HL-60/S4 (cell line): ENCODE results near the gene PSMD2.

Experiments used
- in situ Hi-C: fragments of 300-500 bp; cut with MboI; formaldehyde crosslinking; loops from 2 replicates; pipeline ENCODE4 v1.14.3; 2022; ENCODE audit warnings: low sequenced_read_pairs

PSMD2 gene

DNA sequence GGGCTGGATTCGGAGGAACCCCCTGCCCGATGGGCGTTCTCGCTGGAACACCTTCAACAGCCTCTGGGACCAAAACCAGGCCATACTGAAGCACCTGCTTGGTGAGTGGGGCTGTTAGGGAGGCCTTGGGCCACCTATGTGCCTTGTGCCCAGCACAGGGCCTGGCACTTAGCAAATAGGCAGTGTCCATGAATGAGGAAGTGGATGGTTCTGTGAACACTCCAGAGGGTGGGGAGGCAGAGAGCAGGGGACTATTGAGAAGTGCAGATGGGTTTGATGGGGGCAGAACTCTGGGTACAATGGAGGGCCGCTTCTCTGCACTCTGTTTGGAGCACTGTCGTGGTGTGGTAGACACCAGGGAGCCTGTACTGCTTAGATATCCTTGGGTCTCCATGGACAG lies 21.7 kb upstream of the PSMD2 start:
- in situ Hi-C loops, result loop anchor here (25.0 kb wide), 1 partner anchor 815 kb away; no protein-coding TSS in a partner anchor

DNA sequence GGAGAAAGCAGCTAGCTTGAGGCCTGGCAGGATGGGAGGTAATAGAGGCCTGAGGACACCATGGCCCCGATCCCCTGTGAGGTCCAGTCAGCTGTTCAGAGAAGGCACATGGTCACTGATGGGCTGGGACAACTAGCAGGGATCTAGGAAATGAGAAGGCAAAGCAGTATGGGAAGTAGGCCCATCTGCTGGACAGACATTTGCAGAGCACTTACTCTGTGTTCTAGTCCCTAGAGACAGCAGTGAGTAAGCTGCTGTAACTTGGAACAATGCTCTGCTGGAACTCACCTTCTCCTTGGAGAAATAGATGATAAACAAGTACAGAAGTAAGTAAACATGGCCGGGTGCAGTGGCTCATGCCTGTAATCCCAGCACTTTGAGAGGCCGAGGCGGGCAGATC lies 16.1 kb upstream of the PSMD2 start:
- in situ Hi-C loops, result loop anchor here (10.0 to 25.0 kb wide), 2 partner anchors 388 to 821 kb away; no protein-coding TSS in a partner anchor

DNA sequence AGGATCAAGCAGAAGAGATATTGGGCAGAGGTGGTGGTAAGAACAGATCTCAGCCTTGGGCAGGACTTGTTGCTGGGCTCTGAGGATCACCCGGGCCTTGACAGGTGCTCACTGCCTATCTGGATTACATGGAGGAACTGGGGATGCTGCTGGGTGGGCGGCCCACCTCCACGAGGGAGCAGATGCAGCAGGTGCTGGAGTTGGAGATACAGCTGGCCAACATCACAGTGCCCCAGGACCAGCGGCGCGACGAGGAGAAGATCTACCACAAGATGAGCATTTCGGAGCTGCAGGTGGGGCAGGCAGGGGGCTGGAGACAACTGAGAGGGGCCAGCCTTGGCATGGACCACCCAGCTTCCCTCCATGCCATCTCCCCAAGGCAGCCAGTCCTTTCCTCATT lies 15.4 kb upstream of the PSMD2 start:
- in situ Hi-C loops, result loop anchor here (10.0 to 25.0 kb wide), 2 partner anchors 389 to 821 kb away; no protein-coding TSS in a partner anchor

DNA sequence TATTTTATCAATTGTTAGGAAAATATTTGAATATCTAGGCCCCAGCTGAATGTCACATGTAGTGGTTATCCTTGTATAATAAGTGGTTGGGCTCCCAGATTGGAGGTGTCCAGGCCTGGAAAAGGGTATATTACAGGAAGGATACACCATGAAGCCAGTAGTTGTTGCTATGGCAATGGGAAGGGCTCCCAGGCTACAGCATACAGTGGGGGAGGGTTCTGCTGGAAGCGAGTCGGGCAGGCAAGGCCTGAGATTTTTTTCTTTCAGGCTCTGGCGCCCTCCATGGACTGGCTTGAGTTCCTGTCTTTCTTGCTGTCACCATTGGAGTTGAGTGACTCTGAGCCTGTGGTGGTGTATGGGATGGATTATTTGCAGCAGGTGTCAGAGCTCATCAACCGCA lies 14.3 kb upstream of the PSMD2 start:
- in situ Hi-C loops, result loop anchor here (10.0 to 25.0 kb wide), 2 partner anchors 390 to 822 kb away; no protein-coding TSS in a partner anchor

DNA sequence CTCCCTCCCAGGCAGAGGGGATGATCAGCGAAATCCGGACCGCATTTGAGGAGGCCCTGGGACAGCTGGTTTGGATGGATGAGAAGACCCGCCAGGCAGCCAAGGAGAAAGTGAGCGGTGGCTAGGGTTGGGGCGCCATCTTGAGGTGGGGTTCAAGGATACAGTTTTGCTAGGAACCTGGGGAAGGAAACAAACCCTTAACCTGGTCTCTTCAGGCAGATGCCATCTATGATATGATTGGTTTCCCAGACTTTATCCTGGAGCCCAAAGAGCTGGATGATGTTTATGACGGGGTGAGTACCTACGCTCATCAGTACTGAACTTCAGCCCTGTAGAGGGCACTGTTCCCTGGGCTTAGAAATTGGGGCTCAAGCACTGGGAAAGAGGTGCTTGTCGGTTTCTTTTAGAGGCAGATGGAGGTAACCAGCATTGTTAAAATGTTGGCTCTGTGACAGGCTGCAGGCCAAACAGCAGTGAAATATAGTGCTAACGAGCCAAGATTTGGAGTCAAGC lies 9.6 kb upstream of the PSMD2 start:
- in situ Hi-C loops, result loop anchor here (10.0 to 25.0 kb wide), 2 partner anchors 395 to 827 kb away; no protein-coding TSS in a partner anchor

DNA sequence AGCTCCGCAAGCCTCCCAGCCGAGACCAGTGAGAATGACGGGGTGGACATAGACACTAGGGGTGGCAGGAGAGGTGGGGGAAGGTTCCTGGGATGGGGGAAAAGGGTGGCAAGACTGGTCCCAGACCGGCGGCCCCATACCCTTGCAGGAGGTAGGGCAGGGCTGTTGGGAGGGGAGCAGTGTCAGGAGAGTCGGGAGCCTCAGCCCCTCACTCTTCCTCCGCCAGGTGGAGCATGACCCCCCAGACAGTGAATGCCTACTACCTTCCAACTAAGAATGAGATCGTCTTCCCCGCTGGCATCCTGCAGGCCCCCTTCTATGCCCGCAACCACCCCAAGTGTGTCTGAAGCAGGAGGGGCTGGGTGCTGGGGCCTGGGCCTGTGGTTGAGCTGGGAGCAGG lies 8.7 kb upstream of the PSMD2 start:
- in situ Hi-C loops, result loop anchor here (25.0 kb wide), 1 partner anchor 828 kb away; no protein-coding TSS in a partner anchor

DNA sequence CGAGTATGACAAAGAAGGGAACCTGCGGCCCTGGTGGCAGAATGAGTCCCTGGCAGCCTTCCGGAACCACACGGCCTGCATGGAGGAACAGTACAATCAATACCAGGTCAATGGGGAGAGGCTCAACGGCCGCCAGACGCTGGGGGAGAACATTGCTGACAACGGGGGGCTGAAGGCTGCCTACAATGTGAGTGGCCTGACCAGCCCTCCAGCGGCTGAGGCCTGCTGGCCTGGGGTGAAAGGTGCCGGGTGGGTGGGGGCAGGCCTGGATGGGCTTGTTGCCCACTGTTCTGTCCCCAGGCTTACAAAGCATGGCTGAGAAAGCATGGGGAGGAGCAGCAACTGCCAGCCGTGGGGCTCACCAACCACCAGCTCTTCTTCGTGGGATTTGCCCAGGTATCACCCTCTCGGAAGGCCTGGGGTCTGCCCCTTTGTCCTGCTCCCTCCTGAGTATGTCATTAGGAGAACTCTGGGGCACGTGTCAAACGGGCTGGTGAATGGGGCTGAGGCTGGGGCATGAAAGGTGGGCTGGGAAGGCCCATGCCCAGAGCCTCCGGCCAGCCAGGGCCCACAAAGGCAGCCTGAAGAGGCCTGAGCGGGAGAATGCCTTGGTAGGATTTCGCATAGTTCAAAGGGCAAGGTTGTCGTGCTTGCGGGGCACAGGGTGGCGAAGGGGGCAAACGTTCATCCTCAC lies 7.8 kb upstream of the PSMD2 start:
- in situ Hi-C loops, result loop anchor here (25.0 kb wide), 1 partner anchor 829 kb away; no protein-coding TSS in a partner anchor

DNA sequence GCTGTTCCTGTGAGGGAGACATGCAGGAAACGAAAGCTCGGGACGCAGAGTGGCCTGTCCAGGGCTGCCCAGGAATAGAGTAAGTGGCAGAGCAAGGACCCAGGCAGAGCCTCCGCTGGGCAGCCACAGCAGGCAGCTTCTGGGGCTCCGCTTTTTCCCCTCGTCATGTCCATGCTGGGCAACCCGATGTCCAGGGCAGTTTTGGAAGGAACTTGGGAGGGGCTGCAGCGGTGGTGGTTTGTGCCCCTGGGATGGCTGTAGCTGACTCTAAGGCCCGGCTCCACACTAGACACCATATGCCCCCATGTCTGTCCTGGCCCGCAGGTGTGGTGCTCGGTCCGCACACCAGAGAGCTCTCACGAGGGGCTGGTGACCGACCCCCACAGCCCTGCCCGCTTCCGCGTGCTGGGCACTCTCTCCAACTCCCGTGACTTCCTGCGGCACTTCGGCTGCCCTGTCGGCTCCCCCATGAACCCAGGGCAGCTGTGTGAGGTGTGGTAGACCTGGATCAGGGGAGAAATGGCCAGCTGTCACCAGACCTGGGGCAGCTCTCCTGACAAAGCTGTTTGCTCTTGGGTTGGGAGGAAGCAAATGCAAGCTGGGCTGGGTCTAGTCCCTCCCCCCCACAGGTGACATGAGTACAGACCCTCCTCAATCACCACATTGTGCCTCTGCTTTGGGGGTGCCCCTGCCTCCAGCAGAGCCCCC lies 7.1 kb upstream of the PSMD2 start:
- in situ Hi-C loops, result loop anchor here (25.0 kb wide), 1 partner anchor 830 kb away; no protein-coding TSS in a partner anchor

DNA sequence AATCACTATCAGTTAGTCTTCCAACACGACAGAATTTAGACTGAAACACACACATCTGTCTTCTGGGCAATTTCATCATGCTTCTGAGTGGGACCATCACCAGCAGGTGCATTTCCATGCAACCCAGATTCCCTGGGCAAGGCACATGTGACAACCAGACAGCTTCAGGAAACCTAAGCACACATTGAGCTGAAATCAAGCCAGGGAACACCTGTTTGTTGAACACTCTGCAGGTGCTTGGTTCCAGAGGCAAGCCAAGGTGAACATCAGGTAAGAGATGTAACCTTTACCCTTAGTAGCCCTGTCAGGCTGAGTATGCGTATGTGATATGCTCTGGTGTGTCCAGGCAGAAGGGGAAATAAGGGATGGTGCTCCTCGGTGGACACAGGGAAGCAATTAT lies 3.3 kb upstream of the PSMD2 start:
- in situ Hi-C loops, result loop anchor here (25.0 kb wide), 1 partner anchor 833 kb away; no protein-coding TSS in a partner anchor

DNA sequence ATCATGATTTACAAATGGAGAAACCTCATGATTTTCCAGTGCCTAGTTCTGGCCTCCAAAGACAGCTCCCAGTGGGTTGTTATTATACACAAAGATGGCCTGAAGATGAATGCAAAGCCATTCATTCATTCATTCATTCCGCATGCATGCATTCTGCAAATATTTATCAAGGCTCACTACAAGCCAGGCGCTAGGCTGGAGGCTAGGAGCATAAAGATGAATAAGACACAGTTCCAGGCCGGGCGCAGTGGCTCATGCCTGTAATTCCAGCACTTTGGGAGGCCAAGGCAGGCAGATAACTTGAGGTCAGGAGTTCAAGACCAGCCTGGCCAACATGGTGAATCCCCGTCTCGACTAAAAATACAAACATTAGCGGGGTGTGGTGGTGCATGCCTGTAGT lies 2.4 kb upstream of the PSMD2 start:
- in situ Hi-C loops, result loop anchor here (25.0 kb wide), 1 partner anchor 834 kb away; no protein-coding TSS in a partner anchor

DNA sequence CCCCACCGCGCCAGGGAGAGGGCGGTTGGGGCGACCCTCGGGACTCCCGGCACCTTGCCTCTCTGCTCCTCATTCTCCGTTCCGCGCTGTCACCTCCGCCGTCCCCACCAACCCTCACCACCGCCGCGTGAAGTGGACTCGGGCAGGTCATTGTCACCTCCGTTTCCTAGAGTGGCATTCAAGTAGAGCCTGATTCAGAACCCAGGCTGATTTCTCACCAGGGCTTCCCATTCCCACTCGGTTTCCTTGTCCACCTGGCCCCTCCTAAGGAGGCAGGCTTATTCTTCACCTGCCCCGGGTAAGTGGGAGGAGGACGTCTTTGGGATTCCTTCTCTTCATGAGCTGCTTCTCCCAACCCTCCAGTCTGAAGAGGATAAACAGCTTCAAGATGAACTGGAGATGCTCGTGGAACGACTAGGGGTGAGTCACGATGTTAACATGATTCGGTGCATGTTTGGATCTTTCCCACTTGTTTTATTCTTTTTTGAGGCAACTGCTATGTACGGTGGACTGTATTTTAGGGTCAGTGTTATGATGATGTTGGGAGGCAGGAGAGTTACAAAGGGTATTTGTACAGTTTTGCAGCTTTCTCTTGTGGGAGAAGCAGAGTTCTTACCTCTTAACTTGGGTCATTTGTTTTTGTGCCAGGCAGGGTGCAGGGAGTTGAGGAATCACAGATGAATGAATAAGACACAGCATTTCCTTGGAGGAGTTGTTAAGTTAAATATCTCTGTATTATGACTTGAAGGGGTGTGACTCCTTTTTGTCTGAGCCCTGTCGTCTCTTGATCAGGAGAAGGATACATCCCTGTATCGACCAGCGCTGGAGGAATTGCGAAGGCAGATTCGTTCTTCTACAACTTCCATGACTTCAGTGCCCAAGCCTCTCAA lies 692 bp downstream of the PSMD2 start:
- in situ Hi-C loops, result loop anchor here (25.0 kb wide), 1 partner anchor 837 kb away; no protein-coding TSS in a partner anchor

DNA sequence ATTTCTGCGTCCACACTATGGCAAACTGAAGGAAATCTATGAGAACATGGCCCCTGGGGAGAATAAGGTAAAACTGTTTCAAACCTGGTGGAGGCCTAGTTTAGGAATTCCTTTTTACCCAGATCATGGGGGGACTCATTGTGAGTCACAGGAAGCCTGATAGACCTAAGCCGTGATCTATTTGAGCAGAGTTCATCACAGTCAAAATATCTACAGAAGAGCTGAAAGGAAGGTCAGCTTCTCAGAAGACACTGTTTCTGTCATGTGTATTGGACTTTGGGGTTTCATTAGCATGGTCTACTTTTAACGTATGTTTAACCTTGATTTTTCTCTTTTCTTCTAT lies 1.3 kb downstream of the PSMD2 start:
- in situ Hi-C loops, result no loop called here

DNA sequence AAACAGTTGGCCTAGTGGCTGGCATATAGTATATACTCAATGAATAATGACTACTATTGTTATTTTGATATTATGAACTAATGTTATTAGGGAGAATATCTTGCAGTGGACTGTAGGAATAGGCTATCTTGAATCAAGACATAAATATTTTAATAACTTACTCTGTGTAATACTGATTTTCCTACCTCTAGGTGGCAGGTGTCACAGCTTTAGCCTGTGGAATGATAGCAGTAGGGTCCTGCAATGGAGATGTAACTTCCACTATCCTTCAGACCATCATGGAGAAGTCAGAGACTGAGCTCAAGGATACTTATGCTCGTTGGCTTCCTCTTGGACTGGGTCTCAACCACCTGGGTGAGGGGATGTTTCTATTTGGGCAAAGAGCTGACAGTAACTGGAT lies 6.5 kb downstream of the PSMD2 start:
- in situ Hi-C loops, result no loop called here

DNA sequence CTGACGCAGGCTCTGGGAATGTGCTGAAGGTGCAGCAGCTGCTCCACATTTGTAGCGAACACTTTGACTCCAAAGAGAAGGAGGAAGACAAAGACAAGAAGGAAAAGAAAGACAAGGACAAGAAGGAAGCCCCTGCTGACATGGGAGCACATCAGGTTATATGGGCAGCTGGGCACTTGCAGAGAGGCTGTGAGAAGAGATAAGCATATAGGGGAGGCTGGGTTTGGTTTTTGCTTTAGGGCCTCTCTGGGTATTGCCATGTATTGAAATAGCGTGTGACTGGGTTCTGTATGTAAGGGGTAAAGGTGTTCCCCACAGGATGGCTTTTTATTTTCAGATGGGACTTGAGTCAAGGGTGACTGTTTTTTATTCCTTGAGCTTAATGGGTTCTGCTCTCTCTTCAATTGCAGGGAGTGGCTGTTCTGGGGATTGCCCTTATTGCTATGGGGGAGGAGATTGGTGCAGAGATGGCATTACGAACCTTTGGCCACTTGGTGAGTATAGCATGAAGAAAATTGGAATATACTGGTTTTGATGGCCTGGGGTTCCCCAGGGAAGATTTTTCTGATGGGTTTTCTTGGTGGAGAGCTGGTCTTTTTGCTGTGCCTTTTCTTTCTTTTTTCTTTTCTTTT lies 7.4 kb downstream of the PSMD2 start:
- in situ Hi-C loops, result no loop called here

DNA sequence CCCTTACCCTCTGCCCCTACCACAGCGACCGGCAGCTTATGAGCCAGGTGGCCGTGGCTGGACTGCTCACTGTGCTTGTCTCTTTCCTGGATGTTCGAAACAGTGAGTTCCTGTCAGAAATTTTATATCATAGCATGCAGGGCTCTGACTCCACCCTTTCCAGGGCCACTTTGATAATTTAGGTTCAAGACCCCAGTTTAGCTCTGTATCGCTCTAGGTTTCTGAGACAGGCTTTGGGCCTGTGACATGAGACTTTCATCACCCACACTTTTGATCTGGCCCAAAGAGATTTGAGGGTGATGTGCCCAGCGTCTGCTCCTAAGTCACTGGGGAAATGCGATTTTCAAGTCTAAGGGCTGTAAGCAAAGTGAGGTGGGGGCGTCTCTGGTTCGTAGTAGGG lies 8.9 kb downstream of the PSMD2 start:
- in situ Hi-C loops, result no loop called here

DNA sequence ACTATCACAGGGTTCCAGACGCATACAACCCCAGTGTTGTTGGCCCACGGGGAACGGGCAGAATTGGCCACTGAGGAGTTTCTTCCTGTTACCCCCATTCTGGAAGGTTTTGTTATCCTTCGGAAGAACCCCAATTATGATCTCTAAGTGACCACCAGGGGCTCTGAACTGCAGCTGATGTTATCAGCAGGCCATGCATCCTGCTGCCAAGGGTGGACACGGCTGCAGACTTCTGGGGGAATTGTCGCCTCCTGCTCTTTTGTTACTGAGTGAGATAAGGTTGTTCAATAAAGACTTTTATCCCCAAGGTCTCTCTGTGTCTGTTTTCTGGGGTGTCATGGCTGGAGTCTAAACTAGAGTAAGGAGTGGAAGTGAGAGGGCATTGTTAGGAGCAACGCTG lies 9.7 kb downstream of the PSMD2 start:
- in situ Hi-C loops, result no loop called here

DNA sequence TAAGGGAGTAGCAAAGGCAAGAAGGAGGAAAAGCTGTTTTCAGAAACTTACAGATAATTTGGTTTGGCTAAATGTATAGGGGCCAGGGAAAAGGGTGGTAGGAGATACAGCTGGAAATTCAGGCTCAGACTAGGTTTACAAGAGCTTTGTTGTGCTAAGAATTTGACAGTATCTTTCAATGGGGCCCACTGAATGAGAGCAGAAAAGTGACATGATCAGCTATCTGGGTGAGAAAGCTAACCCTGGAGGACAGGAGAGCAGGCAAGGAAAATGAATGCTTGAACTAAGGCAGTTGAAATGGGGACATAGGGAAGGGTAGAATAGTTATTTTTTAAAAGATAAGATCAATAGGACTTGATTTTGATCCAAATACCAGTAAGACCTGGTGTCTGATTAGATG lies 12.6 kb downstream of the PSMD2 start:
- in situ Hi-C loops, result no loop called here

DNA sequence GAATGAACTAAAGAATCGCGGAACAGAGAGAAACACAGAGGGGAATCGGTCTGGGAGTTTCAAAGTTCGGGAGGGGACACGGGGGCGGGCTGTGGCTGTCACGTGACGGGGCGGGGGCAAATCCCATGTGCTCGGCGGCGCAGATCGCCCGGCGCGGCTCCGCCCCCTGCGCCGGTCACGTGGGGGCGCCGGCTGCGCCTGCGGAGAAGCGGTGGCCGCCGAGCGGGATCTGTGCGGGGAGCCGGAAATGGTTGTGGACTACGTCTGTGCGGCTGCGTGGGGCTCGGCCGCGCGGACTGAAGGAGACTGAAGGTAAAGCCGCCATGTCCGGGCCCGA lies 15.3 kb downstream of the PSMD2 start, which contains the start of gene EIF4G1:
Gene EIF4G1, plus strand, starts transcription at position 244 of the 337 bp plus-strand sequence. CDS start 1,191 bp downstream, outside the sequence.
- in situ Hi-C loops, result no loop called here

DNA sequence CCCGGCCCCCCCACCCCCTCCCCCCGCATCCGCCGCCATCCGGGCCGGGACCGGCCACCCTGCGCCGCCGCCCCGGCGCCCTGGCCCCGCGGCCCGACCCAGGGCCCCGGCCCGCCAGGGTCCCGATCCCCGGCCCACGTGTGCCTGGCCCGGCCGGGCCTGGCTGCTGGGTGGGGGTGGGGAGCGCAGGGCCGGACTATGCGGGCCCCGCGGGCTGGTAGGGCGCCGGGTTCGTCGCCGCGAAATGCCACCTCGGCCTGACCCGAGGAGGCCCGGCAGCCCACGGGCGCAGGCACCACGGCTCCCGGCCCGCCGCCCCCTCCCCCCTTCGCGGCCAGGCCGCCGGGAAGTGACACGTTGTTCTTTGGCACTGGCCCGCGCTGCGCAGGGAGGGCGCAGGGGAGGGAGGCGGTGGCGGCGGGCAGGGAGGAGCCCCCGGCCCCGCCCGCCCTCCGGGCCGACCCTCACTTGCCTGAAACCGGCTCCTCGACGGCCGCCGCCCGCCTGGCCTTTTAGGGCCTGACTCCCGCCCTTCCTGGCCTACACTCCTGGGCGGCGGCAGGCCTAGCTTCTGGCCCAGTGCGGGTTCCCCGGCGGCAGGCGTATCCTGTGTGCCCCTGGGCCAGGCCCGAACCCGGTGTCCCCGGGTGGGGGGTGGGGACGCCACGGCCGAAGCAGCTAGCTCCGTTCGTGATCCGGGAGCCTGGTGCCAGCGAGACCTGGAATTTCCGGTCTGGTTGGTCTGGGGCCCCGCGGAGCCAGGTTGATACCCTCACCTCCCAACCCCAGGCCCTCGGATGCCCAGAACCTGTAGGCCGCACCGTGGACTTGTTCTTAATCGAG lies 15.9 kb downstream of the PSMD2 start:
- in situ Hi-C loops, result no loop called here
